ENCODE results near the gene TNIK.

DNA sequence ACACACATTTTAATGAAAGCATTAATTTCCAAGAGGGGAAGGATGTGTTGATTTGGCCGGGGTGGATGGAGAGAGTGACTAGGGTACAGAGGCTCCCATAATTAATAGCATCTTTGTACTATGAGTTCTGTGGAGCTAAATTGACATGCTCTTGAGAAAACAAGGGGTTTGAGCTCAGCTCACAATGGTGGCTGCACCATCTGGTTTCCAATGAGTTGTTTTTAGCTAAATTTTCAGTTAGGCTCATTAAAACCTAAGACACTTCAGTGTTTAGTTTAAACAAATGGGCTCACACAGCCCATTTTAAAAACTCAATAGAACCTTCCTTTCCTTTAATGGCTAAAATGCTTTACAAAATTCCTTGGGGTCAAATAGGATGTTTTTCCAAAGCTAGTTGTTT is 199.7 kb downstream of the TNIK start:
- TF ChIP-seq, protein P1, sequence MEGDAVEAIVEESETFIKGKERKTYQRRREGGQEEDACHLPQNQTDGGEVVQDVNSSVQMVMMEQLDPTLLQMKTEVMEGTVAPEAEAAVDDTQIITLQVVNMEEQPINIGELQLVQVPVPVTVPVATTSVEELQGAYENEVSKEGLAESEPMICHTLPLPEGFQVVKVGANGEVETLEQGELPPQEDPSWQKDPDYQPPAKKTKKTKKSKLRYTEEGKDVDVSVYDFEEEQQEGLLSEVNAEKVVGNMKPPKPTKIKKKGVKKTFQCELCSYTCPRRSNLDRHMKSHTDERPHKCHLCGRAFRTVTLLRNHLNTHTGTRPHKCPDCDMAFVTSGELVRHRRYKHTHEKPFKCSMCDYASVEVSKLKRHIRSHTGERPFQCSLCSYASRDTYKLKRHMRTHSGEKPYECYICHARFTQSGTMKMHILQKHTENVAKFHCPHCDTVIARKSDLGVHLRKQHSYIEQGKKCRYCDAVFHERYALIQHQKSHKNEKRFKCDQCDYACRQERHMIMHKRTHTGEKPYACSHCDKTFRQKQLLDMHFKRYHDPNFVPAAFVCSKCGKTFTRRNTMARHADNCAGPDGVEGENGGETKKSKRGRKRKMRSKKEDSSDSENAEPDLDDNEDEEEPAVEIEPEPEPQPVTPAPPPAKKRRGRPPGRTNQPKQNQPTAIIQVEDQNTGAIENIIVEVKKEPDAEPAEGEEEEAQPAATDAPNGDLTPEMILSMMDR (IDR thresholded peaks at IDR 0.05), result no peak
- TF ChIP-seq POLR2AphosphoS5 (IDR thresholded peaks at IDR 0.05) (no peak), POLR2A (IDR thresholded peaks at IDR 0.05) (no peak)

Data from breast epithelium (tissue), 3 donors.